Natural killer cell (primary cell): Measurements from ENCODE around the gene TEX52. TPM values are rescaled to one million over a fixed set of nuclear protein-coding genes. Genes with fewer than 3 reads are reported as not detected.

Experiments
- ATAC-seq, 3 donors: fragments of 150-1000 bp in 2 of 3; fragments of 200-7000 bp in 1 of 3; cut with Tn5 transposase; 1 replicate in 1 of 3; 2 replicates in 2 of 3; pipeline ENCODE4 v1.10.0; 2021; ENCODE audit warnings: mild to moderate bottlenecking in 2 of 3, moderate library complexity in 2 of 3
- DNase-seq, 2 donors: peaks; one replicate each; pipeline versions ENCODE4 v3.0.0 to v3.0.0-alpha.2; 2013 to 2021; ENCODE audit warnings: mixed read lengths in 1 of 2
- H3K27ac ChIP-seq: one replicate; pipeline ENCODE4 v1.5.1; 2013; ENCODE audit warnings: mild to moderate bottlenecking, low read length
- H3K27me3 ChIP-seq: one replicate; pipeline ENCODE4 v1.6.1; 2013; ENCODE audit warnings: low read length; ENCODE audit not compliant: control insufficient read depth, insufficient read depth
- H3K36me3 ChIP-seq: one replicate; pipeline ENCODE4 v1.6.1; 2013; ENCODE audit warnings: low read length; ENCODE audit not compliant: control insufficient read depth, insufficient read depth
- H3K4me1 ChIP-seq: one replicate; pipeline ENCODE4 v1.6.1; 2013; ENCODE audit warnings: low read length; ENCODE audit not compliant: control insufficient read depth, insufficient read depth
- H3K4me3 ChIP-seq: one replicate; pipeline ENCODE4 v1.5.1; 2013; ENCODE audit warnings: low read length
- H3K9me3 ChIP-seq: one replicate; pipeline ENCODE4 v1.6.1; 2013; ENCODE audit warnings: low read length; ENCODE audit not compliant: control insufficient read depth, insufficient read depth
- H3K27ac Mint-ChIP-seq, 2 donors: one replicate each; pipeline ENCODE4 v1.8.0; 2022; ENCODE audit warnings: mild to moderate bottlenecking in 2 of 2, mixed read lengths in 2 of 2, moderate library complexity in 1 of 2
- H3K27me3 Mint-ChIP-seq, 2 donors: one replicate each; pipeline ENCODE4 v1.8.0; 2022; ENCODE audit warnings: low read depth in 2 of 2, mixed read lengths in 2 of 2
- H3K36me3 Mint-ChIP-seq: one replicate; pipeline ENCODE4 v1.8.0; 2022; ENCODE audit warnings: mixed read lengths
- H3K4me1 Mint-ChIP-seq, 2 donors: one replicate each; pipeline ENCODE4 v1.8.0; 2022; ENCODE audit warnings: mixed read lengths in 2 of 2
- H3K4me3 Mint-ChIP-seq: one replicate; pipeline ENCODE4 v1.8.0; 2022; ENCODE audit warnings: mild to moderate bottlenecking, moderate library complexity, mixed read lengths
- H3K9me3 Mint-ChIP-seq, 2 donors: one replicate each; pipeline ENCODE4 v1.8.0; 2022; ENCODE audit warnings: mixed read lengths in 2 of 2
- WGBS: methylation state at CpG from one replicate; pipeline ENCODE4 v1.1.7; 2013; ENCODE audit warnings: missing lambda C conversion rate; ENCODE audit not compliant: insufficient coverage; 5-methylcytosine and 5-hydroxymethylcytosine counted together
- intact Hi-C: fragments of 100-400 bp; cut with micrococcal nuclease; formaldehyde crosslinking; loops from one replicate; pipeline ENCODE4 v1.14.2; 2022
- total RNA-seq, 4 donors: library from RNA; stranded (reverse); fragments of 120-200 nt in 1 of 4; gene quantifications; one replicate each; pipeline versions ENCODE4 v1.2.3 to v1.2.4, GENCODE V29; 2013 to 2022
- TF ChIP-seq, protein P1 (sequence below): fragments of 200-600 bp; IDR thresholded peaks from one replicate; pipeline ENCODE4 v1.8.0; 2022; ENCODE audit warnings: antibody characterized with exemption

Gene TEX52
- total RNA-seq, 3 donors from 2014 or later (not counting 1 experiment from before 2014, with no cell fraction given), result not detected

DNA sequence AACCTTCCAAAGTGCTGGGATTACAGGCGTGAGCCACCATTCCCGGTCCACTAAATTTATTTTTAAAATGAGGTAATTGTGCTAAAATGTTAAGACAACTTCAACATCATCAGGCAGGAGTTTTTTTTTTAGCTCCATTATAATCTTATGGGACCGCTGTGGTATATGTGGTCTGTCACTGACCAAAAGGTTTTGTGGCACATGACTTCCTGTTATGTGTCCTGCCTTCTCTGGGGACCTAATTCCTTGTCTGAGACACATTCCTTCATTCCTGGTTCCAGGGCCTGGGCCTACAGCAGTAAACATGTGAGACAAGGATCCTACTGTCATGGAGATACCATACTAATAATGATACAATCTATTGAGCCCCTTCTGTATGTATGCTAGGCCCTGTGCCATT is 4.9 kb downstream of the TEX52 start:
- DNase-seq, result no peak
- no peak overlapping the region for H3K4me3 ChIP-seq

DNA sequence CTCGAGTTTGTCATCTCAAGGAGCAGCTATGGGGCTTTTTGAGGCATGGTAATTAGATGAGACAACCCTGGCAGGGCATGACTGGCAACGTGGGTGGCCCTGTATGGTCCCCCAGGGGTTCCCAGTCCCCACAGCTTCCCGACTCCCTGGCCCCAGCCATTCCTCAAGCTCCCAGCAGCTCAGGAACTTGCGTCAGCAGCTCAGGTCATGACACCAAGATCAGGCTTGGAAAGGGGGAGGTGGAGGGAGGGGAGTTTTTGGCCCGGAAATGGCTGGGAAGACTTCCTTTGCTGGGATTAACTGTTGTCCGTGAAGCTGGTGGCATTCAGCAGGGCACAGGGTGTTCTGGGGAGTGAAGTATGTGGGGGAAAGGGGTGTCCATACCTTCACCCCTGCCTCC is 11.6 kb downstream of the TEX52 start:
- Mint-ChIP-seq H3K27me3 (no peaks in the 10 kb centered on the region), H3K4me3 (no peak overlapping the region), H3K36me3 (no peaks in the 10 kb centered on the region), H3K9me3 (no peaks in the 10 kb centered on the region), H3K4me1 (no peaks in the 10 kb centered on the region), H3K27ac (no peak overlapping the region)
- intact Hi-C loops, result no loop called here
- H3K9me3 ChIP-seq, result no peaks in the 10 kb centered on the region
- H3K27me3 ChIP-seq, result no peaks in the 10 kb centered on the region
- ATAC-seq (no peak), DNase-seq (no peak)
- TF ChIP-seq, protein P1, sequence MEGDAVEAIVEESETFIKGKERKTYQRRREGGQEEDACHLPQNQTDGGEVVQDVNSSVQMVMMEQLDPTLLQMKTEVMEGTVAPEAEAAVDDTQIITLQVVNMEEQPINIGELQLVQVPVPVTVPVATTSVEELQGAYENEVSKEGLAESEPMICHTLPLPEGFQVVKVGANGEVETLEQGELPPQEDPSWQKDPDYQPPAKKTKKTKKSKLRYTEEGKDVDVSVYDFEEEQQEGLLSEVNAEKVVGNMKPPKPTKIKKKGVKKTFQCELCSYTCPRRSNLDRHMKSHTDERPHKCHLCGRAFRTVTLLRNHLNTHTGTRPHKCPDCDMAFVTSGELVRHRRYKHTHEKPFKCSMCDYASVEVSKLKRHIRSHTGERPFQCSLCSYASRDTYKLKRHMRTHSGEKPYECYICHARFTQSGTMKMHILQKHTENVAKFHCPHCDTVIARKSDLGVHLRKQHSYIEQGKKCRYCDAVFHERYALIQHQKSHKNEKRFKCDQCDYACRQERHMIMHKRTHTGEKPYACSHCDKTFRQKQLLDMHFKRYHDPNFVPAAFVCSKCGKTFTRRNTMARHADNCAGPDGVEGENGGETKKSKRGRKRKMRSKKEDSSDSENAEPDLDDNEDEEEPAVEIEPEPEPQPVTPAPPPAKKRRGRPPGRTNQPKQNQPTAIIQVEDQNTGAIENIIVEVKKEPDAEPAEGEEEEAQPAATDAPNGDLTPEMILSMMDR, result no peak
- no peak overlapping the region for H3K27ac ChIP-seq
- H3K36me3 ChIP-seq, result peaks cover 6% of the 10 kb centered on the region
- 87% methylated on average over 6 of the region's 6 CpGs for WGBS
- H3K4me1 ChIP-seq, result no peaks in the 10 kb centered on the region
- no peak overlapping the region for H3K4me3 ChIP-seq

More for the DNA sequence above, 4.9 kb downstream of the TEX52 start:
- H3K9me3 Mint-ChIP-seq, result no peaks in the 10 kb centered on the region
- Histone ChIP-seq H3K27me3 (no peaks in the 10 kb centered on the region), H3K36me3 (no peaks in the 10 kb centered on the region), H3K4me1 (peaks cover 3% of the 10 kb centered on the region), H3K27ac (no peak overlapping the region), H3K9me3 (no peaks in the 10 kb centered on the region)
- peaks cover 0 to 5% of the 10 kb centered on the region in 2 donors for H3K4me1 Mint-ChIP-seq
- H3K27ac Mint-ChIP-seq, result no peak overlapping the region
- no peaks in the 10 kb centered on the region for H3K27me3 Mint-ChIP-seq
- WGBS, result 60% methylated on average over 2 of the region's 3 CpGs
- H3K4me3 Mint-ChIP-seq, result no peak overlapping the region
- no peaks in the 10 kb centered on the region for H3K36me3 Mint-ChIP-seq
- TF ChIP-seq, protein P1, result no peak
- intact Hi-C loops, result no loop called here
- no peak for ATAC-seq

DNA sequence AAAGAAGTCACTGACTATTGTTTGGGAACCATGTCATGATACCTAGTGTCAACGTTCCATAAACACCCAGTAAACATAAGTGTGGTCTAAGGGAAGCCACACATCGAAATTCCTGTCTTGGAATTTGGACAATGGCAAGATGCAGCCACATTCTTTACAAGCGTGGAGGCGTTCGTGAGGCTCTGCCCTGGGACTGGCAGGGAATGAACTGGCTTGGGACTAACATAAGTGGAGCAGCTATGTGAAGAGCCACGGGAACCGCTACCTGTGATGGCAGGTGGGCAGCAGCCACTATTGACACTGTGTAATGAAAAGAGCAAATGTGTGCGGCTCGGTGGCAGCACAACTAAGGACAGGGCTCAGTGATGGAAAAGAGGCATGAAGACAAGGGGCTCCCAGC is 12.1 kb downstream of the TEX52 start:
- TF ChIP-seq, protein P1, result no peak
- Mint-ChIP-seq H3K27ac (no peak overlapping the region), H3K4me3 (no peak overlapping the region), H3K4me1 (no peaks in the 10 kb centered on the region), H3K9me3 (no peaks in the 10 kb centered on the region), H3K36me3 (peaks cover 1% of the 10 kb centered on the region), H3K27me3 (no peaks in the 10 kb centered on the region)
- Histone ChIP-seq H3K4me3 (no peak overlapping the region), H3K36me3 (peaks cover 6% of the 10 kb centered on the region), H3K27me3 (no peaks in the 10 kb centered on the region), H3K27ac (no peak overlapping the region), H3K9me3 (no peaks in the 10 kb centered on the region), H3K4me1 (no peaks in the 10 kb centered on the region)
- intact Hi-C loops, result no loop called here
- DNase-seq, result no peak
- 96% methylated on average over 9 of the region's 9 CpGs for WGBS
- ATAC-seq, result no peak

DNA sequence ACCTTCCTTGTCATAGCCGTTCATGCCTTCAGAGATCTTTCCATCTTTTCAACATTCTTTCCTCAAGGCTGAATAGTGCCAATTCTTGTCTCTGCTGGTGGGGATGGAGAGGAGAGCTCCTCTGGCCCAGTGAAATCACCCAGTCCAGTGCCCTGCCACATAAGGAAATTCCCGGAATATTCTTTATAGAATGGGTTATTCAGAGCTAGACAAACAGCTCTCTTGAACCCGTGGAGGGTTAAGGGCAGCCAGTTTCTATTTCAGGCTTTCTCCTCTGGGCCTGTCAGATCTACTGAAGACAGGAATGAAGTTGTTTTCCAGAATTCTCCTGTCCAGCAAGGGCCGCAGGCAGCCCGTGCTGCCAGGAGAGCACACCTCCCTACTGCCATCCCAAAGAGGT is 13.9 kb downstream of the TEX52 start:
- DNase-seq (no peak), ATAC-seq (no peak)
- TF ChIP-seq, protein P1, result no peak
- H3K9me3 ChIP-seq, result no peaks in the 10 kb centered on the region
- H3K27me3 ChIP-seq, result no peaks in the 10 kb centered on the region
- Mint-ChIP-seq H3K9me3 (no peaks in the 10 kb centered on the region), H3K4me1 (no peaks in the 10 kb centered on the region), H3K4me3 (no peak overlapping the region), H3K27me3 (no peaks in the 10 kb centered on the region), H3K36me3 (peaks cover 8% of the 10 kb centered on the region), H3K27ac (no peak overlapping the region)
- H3K27ac ChIP-seq, result no peak overlapping the region
- H3K4me1 ChIP-seq, result no peaks in the 10 kb centered on the region
- no peak overlapping the region for H3K4me3 ChIP-seq
- intact Hi-C loops, result no loop called here
- peaks cover 12% of the 10 kb centered on the region for H3K36me3 ChIP-seq
- WGBS, result 92% methylated on average over 5 of the region's 5 CpGs
